MCF 10A (cell line): Measurements from ENCODE around the gene POM121L2. TPM values are rescaled to one million over a fixed set of nuclear protein-coding genes. Genes with fewer than 3 reads are reported as not detected.

Experiments used
- BruUV-seq: library from RNA; stranded (reverse); fragments of 400-500 nt; replicated peaks from 2 replicates; lab custom pipeline; 2021; lab: Mats Ljungman, UMichigan
- CTCF ChIA-PET: fragments of 300-600 bp; sonication (Branson Sonifier 250); formaldehyde crosslinking; extraction: SDS; loops from one replicate; lab custom pipeline; 2021; ENCODE audit warnings: antibody characterized with exemption, inconsistent platforms; lab: Yijun Ruan, JAX
- POLR2A ChIA-PET: fragments of 300-600, 350-650 bp; sonication (Branson Sonifier 250); formaldehyde crosslinking; extraction: SDS; loops from one replicate; lab custom pipeline; 2020; ENCODE audit warnings: antibody characterized with exemption, inconsistent platforms; lab: Yijun Ruan, JAX
- DNase-seq: peaks from one replicate; pipeline ENCODE4 v3.0.0-alpha.2; 2018; ENCODE audit not compliant: unreplicated experiment
- H3K27ac Mint-ChIP-seq: one replicate; pipeline ENCODE4 v1.8.0; 2022; ENCODE audit warnings: mild to moderate bottlenecking, low read depth, mixed read lengths; ENCODE audit not compliant: unreplicated experiment
- H3K27me3 Mint-ChIP-seq: one replicate; pipeline ENCODE4 v1.8.0; 2022; ENCODE audit warnings: mixed read lengths; ENCODE audit not compliant: insufficient read depth, unreplicated experiment
- H3K36me3 Mint-ChIP-seq: one replicate; pipeline ENCODE4 v1.8.0; 2022; ENCODE audit warnings: mild to moderate bottlenecking, moderate library complexity, mixed read lengths; ENCODE audit not compliant: insufficient read depth, unreplicated experiment
- H3K4me1 Mint-ChIP-seq: one replicate; pipeline ENCODE4 v1.8.0; 2022; ENCODE audit warnings: mixed read lengths; ENCODE audit not compliant: insufficient read depth, unreplicated experiment
- H3K4me3 Mint-ChIP-seq: one replicate; pipeline ENCODE4 v1.8.0; 2022; ENCODE audit warnings: mild to moderate bottlenecking, moderate library complexity, mixed read lengths; ENCODE audit not compliant: unreplicated experiment
- H3K9me3 Mint-ChIP-seq: one replicate; pipeline ENCODE4 v1.8.0; 2022; ENCODE audit warnings: mixed read lengths; ENCODE audit not compliant: unreplicated experiment
- intact Hi-C: fragments of 100-400 bp; cut with micrococcal nuclease; formaldehyde crosslinking; loops from 2 replicates; pipeline ENCODE4 v1.14.1; 2022
- total RNA-seq: library from RNA; stranded (reverse); gene quantifications from 2 replicates; pipeline ENCODE4 v1.2.3, GENCODE V29; 2022
- TF ChIP-seq, protein P1 (sequence below): fragments of 200-600 bp; IDR thresholded peaks from one replicate; pipeline ENCODE4 v1.8.0; 2022; ENCODE audit warnings: antibody characterized with exemption, mild to moderate bottlenecking; ENCODE audit not compliant: unreplicated experiment

Gene POM121L2
- total RNA-seq, 1 experiment from 2014 or later = not detected

DNA sequence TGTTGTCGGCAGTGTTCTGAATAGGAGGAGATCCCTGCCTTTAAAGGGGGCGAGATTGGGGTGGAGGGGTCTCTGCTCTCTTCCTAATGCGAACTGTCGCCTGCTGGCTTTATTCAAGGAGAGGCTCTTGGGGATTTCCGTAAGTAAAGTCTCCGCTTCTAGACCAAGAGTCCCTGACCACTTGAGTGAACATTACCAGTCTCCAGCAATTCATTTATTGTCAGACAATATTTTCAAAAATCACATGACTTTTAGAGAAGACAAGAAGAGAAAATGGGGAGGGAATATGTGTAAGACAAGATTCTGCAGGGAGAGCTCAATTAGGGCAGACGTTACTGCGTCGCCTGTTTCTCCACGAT lies 21.2 kb downstream of the POM121L2 start:
- Mint-ChIP-seq H3K27me3 (no peaks in the 10 kb centered on the region), H3K9me3 (no peaks in the 10 kb centered on the region), H3K4me1 (peaks cover 47% of the 10 kb centered on the region), H3K4me3 (peak overlapping the region; percentile 59), H3K27ac (no peak overlapping the region), H3K36me3 (peaks cover 21% of the 10 kb centered on the region)
- no peak for DNase-seq
- intact Hi-C loops = no loop called here
- ChIA-PET CTCF (interaction anchor here (0.7 kb wide), 1 partner anchor 357 kb away, joined by 3 read pairs; no protein-coding TSS in a partner anchor), POLR2A (interaction anchor here (0.6 to 1.8 kb wide), 6 partner anchors 28 to 408 kb away, joined by 3 to 11 read pairs (median 3); no protein-coding TSS in a partner anchor)
- BruUV-seq = no TSS peak
- TF ChIP-seq, protein P1, sequence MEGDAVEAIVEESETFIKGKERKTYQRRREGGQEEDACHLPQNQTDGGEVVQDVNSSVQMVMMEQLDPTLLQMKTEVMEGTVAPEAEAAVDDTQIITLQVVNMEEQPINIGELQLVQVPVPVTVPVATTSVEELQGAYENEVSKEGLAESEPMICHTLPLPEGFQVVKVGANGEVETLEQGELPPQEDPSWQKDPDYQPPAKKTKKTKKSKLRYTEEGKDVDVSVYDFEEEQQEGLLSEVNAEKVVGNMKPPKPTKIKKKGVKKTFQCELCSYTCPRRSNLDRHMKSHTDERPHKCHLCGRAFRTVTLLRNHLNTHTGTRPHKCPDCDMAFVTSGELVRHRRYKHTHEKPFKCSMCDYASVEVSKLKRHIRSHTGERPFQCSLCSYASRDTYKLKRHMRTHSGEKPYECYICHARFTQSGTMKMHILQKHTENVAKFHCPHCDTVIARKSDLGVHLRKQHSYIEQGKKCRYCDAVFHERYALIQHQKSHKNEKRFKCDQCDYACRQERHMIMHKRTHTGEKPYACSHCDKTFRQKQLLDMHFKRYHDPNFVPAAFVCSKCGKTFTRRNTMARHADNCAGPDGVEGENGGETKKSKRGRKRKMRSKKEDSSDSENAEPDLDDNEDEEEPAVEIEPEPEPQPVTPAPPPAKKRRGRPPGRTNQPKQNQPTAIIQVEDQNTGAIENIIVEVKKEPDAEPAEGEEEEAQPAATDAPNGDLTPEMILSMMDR = no peak

DNA sequence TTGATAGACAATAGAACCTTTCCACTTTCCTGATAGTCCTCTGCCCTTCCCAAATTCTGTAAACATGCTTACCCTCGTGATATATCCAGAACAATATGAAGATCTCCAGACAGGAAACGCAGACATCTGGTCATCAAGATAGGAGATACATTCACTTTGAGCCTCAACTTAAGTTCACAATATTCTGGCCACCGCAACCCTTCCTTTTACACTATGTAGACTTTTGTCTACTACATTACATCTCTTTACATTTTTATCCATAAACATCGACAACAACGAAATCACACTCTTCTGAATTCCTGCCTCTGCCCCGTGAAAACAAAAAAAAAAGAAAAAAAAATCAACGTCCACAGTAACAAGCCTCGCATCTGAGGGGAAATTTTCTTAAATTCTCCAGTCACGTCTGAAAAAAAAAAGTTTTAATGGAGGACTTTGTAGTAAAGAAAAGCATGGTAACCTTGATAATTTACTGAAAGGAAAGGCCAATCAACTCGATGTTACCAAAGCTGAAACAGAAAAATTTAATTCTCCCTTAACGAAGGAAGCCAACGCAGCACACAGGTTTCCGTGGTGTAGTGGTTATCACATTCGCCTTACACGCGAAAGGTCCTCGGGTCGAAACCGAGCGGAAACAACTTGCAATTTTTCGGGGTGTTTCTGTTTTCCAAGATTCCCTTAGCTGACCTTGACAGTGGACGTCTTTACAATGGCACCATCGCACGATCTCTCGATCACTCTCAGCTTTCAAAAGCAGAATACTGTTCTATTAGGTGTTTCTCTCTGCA lies 21.8 kb downstream of the POM121L2 start:
- H3K4me3 Mint-ChIP-seq = peak overlapping the region; percentile 59
- peak; percentile 56 for DNase-seq
- peak overlapping the region; percentile 73 for H3K27ac Mint-ChIP-seq
- H3K4me1 Mint-ChIP-seq = peaks cover 41% of the 10 kb centered on the region
- TSS peak; percentile 88 for BruUV-seq
- peaks cover 18% of the 10 kb centered on the region for H3K36me3 Mint-ChIP-seq
- ChIA-PET CTCF (no interaction called here), POLR2A (interaction anchor here (0.6 to 1.8 kb wide), 6 partner anchors 28 to 409 kb away, joined by 3 to 11 read pairs (median 3); no protein-coding TSS in a partner anchor)
- no peaks in the 10 kb centered on the region for H3K27me3 Mint-ChIP-seq
- no peaks in the 10 kb centered on the region for H3K9me3 Mint-ChIP-seq
- intact Hi-C loops = no loop called here
- TF ChIP-seq, protein P1 = no peak

DNA sequence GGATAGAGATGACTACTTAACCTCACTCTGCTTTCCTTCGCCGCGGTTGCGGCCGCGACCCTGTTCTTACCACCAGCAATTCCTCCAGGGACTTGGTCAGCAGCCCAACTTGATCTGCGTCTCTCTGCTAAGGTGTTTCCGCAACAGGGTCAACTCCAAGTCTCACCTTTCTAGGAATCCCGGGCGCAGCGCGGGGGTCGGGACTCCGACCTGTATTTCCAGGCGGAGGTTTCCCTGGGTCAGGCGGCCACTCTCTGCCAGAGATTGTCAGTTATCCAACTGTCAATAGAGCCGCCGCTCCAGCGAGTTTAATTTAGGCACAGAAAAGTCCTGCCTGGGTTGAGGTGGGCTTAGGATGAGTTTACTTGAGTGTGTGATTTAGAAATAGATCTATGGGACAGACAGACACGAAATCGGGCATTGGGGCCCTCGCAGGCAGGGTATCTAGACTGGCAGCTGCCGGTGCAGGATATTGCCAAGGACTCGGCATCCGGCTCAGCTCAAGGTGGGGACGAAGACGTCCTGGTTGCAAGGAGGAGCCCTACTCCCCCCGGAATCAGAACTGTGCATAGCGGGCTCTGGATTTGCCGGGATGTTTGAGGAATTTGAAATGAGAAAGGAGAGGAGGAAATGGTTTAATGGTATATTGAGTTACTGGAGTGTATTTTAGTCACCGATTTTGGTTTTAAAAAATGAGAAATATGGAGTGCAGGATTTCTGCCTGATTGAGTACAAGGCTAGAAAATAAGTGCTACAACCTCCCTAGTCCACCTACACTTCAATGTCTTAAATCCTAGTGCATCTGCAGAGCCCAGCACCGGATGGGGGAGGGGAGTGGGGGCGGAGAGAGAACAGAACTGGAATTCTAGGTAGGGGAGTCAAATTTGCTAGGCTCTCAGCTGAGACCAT lies 23.7 kb downstream of the POM121L2 start:
- TF ChIP-seq, protein P1 = no peak
- no TSS peak for BruUV-seq
- DNase-seq = no peak
- Mint-ChIP-seq H3K4me3 (peak overlapping the region; percentile 74), H3K4me1 (peaks cover 26% of the 10 kb centered on the region), H3K27me3 (no peaks in the 10 kb centered on the region), H3K36me3 (peaks cover 7% of the 10 kb centered on the region), H3K9me3 (no peaks in the 10 kb centered on the region), H3K27ac (peak overlapping the region; percentile 70)
- CTCF ChIA-PET = interaction anchor here (0.6 kb wide), 1 partner anchor 488 kb away, joined by 3 read pairs; no protein-coding TSS in a partner anchor
- intact Hi-C loops = no loop called here
- POLR2A ChIA-PET = interaction anchor here (0.7 to 0.9 kb wide), 2 partner anchors 110 to 406 kb away, joined by 3 read pairs; no protein-coding TSS in a partner anchor
